Panc1 (cell line): ENCODE results near the gene ARFRP1. TPM values are rescaled to one million over a fixed set of nuclear protein-coding genes. Genes with fewer than 3 reads are reported as not detected.
A peak's percentile ranks its signal among the peaks of the same experiment; 100 is the strongest.

ENCODE experiments used
- ATAC-seq: fragments of 200-7000 bp; cut with Tn5 transposase; 2 replicates; pipeline ENCODE4 v1.9.1; 2020; ENCODE audit warnings: mild to moderate bottlenecking, moderate library complexity
- BruUV-seq: library from RNA; stranded (reverse); fragments of 400-500 nt; replicated peaks from 2 replicates; lab custom pipeline; 2021; lab: Mats Ljungman, UMichigan
- CTCF ChIA-PET: fragments of 300-600 bp; sonication (Branson Sonifier 250); formaldehyde crosslinking; loops from one replicate; lab custom pipeline; 2022; ENCODE audit warnings: antibody characterized with exemption; lab: Charles Lee
- POLR2A ChIA-PET: fragments of 300-600 bp; sonication (Branson Sonifier 250); formaldehyde crosslinking; loops from one replicate; lab custom pipeline; 2022; ENCODE audit warnings: antibody characterized with exemption; lab: Charles Lee
- DNase-seq: peaks from one replicate; pipeline ENCODE4 v3.0.0-alpha.2; 2010; ENCODE audit warnings: low read depth, low spot score
- H3K27ac ChIP-seq: 2 replicates; pipeline ENCODE4 v1.5.1; 2011; ENCODE audit warnings: mild to moderate bottlenecking, low read length, inconsistent platforms
- H3K27me3 ChIP-seq: fragments of 200-500 bp; sonication (Bioruptor generic); 2 replicates; pipeline ENCODE4 v1.6.0; 2014; ENCODE audit warnings: low read length, inconsistent platforms; ENCODE audit not compliant: control insufficient read depth, insufficient read depth
- H3K36me3 ChIP-seq: fragments of 200-500 bp; sonication (Bioruptor generic); 2 replicates; pipeline ENCODE4 v1.5.1; 2014; ENCODE audit warnings: inconsistent platforms, mild to moderate bottlenecking, low read length, moderate library complexity; ENCODE audit not compliant: control insufficient read depth, insufficient read depth
- H3K4me1 ChIP-seq: 2 replicates; pipeline ENCODE4 v1.5.1; 2011; ENCODE audit warnings: inconsistent platforms, mild to moderate bottlenecking, low read length, moderate library complexity; ENCODE audit not compliant: control insufficient read depth, insufficient read depth
- H3K4me3 ChIP-seq, 2 experiments: 2 replicates each; pipeline ENCODE4 v1.5.1; 2011 to 2012; ENCODE audit warnings: low read depth in 2 of 2, low read length in 2 of 2, mild to moderate bottlenecking in 2 of 2, inconsistent platforms in 1 of 2, moderate library complexity in 1 of 2
- H3K9me3 ChIP-seq: fragments of 200-500 bp; sonication (Bioruptor generic); 2 replicates; pipeline ENCODE4 v1.5.1; 2014; ENCODE audit warnings: low read depth, mild to moderate bottlenecking, inconsistent platforms, low read length, moderate library complexity; ENCODE audit not compliant: control insufficient read depth, insufficient read depth
- POLR2AphosphoS5 ChIP-seq: IDR thresholded peaks from 2 replicates; pipeline ENCODE4 v1.6.1; 2012; ENCODE audit warnings: mild to moderate bottlenecking, low read depth, low read length, moderate library complexity
- SIN3A ChIP-seq: IDR thresholded peaks from 2 replicates; pipeline ENCODE4 v1.6.1; 2012; ENCODE audit warnings: low read depth, mild to moderate bottlenecking, low read length, moderate library complexity, borderline replicate concordance; ENCODE audit not compliant: insufficient read depth
- TCF7L2 ChIP-seq: IDR thresholded peaks from 2 replicates; pipeline ENCODE4 v1.6.1; 2011; ENCODE audit warnings: mild to moderate bottlenecking, low read depth, low read length, inconsistent platforms
- in situ Hi-C: cut with HindIII; loops from 2 replicates; pipeline ENCODE4 v1.10.0; 2016; ENCODE audit warnings: low sequenced_read_pairs, low pct_unique_long_range_greater_than_20kb
- intact Hi-C: fragments of 100-400 bp; cut with micrococcal nuclease; formaldehyde crosslinking; loops from one replicate; pipeline ENCODE4 v1.10.0; 2022; ENCODE audit not compliant: unreplicated experiment
- total RNA-seq: library from RNA; stranded (reverse); gene quantifications from one replicate; pipeline ENCODE4 v1.2.1, GENCODE V29; 2021; ENCODE audit not compliant: unreplicated experiment
- TF ChIP-seq, protein P1 (sequence below): fragments of 450-650 bp; IDR thresholded peaks from 2 replicates; pipeline ENCODE4 v1.5.1; 2017; ENCODE audit warnings: mild to moderate bottlenecking
- TF ChIP-seq, protein P2 (sequence below), 2 experiments: IDR thresholded peaks; 2 replicates each; pipeline ENCODE4 v1.6.1; 2011 to 2012; ENCODE audit warnings: low read depth in 2 of 2, control low read depth in 1 of 2, low read length in 1 of 2, mild to moderate bottlenecking in 1 of 2, moderate library complexity in 1 of 2; ENCODE audit not compliant: insufficient read depth in 1 of 2

The ARFRP1 gene
- total RNA-seq, 1 experiment from 2014 or later: 57.9 TPM

- intact Hi-C loops (no loop called here), in situ Hi-C loops (no loop called here)
- DNase-seq (no peak), ATAC-seq (no peak)
- Histone ChIP-seq H3K9me3 (no peaks in the 10 kb centered on the region), H3K27me3 (no peaks in the 10 kb centered on the region), H3K36me3 (no peaks in the 10 kb centered on the region), H3K4me1 (peaks cover 28% of the 10 kb centered on the region), H3K27ac (no peak overlapping the region), H3K4me3 (no peak overlapping the region)
- BruUV-seq: no TSS peak
- POLR2A ChIA-PET: no interaction called here
- CTCF ChIA-PET: no interaction called here
- TF ChIP-seq TCF7L2 (no peak), POLR2AphosphoS5 (no peak), SIN3A (no peak)
- TF ChIP-seq, protein P1, sequence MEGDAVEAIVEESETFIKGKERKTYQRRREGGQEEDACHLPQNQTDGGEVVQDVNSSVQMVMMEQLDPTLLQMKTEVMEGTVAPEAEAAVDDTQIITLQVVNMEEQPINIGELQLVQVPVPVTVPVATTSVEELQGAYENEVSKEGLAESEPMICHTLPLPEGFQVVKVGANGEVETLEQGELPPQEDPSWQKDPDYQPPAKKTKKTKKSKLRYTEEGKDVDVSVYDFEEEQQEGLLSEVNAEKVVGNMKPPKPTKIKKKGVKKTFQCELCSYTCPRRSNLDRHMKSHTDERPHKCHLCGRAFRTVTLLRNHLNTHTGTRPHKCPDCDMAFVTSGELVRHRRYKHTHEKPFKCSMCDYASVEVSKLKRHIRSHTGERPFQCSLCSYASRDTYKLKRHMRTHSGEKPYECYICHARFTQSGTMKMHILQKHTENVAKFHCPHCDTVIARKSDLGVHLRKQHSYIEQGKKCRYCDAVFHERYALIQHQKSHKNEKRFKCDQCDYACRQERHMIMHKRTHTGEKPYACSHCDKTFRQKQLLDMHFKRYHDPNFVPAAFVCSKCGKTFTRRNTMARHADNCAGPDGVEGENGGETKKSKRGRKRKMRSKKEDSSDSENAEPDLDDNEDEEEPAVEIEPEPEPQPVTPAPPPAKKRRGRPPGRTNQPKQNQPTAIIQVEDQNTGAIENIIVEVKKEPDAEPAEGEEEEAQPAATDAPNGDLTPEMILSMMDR: no peak
- TF ChIP-seq, protein P2, sequence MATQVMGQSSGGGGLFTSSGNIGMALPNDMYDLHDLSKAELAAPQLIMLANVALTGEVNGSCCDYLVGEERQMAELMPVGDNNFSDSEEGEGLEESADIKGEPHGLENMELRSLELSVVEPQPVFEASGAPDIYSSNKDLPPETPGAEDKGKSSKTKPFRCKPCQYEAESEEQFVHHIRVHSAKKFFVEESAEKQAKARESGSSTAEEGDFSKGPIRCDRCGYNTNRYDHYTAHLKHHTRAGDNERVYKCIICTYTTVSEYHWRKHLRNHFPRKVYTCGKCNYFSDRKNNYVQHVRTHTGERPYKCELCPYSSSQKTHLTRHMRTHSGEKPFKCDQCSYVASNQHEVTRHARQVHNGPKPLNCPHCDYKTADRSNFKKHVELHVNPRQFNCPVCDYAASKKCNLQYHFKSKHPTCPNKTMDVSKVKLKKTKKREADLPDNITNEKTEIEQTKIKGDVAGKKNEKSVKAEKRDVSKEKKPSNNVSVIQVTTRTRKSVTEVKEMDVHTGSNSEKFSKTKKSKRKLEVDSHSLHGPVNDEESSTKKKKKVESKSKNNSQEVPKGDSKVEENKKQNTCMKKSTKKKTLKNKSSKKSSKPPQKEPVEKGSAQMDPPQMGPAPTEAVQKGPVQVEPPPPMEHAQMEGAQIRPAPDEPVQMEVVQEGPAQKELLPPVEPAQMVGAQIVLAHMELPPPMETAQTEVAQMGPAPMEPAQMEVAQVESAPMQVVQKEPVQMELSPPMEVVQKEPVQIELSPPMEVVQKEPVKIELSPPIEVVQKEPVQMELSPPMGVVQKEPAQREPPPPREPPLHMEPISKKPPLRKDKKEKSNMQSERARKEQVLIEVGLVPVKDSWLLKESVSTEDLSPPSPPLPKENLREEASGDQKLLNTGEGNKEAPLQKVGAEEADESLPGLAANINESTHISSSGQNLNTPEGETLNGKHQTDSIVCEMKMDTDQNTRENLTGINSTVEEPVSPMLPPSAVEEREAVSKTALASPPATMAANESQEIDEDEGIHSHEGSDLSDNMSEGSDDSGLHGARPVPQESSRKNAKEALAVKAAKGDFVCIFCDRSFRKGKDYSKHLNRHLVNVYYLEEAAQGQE (IDR thresholded peaks at IDR 0.05; ENCODE audit: insufficient read depth in 1 of 2, low read depth in 2 of 2, low read length in 1 of 2): no peak
These were observed 14.6 kb downstream of the ARFRP1 start for GRCh38 chr20:63693083-63693732.

GRCh38 chr20:63692436-63693082 lies 15.2 kb downstream of the ARFRP1 start:
- intact Hi-C loops (no loop called here), in situ Hi-C loops (no loop called here)
- no peak overlapping the region for H3K4me3 ChIP-seq
- ChIA-PET POLR2A (no interaction called here), CTCF (no interaction called here)
- H3K4me1 ChIP-seq: peaks cover 26% of the 10 kb centered on the region
- H3K36me3 ChIP-seq: no peaks in the 10 kb centered on the region
- ATAC-seq (peak; percentile 40), DNase-seq (no peak)
- BruUV-seq: no TSS peak
- no peaks in the 10 kb centered on the region for H3K27me3 ChIP-seq
- no peaks in the 10 kb centered on the region for H3K9me3 ChIP-seq
- TF ChIP-seq POLR2AphosphoS5: no peak
- TF ChIP-seq, protein P2 (IDR thresholded peaks at IDR 0.05; ENCODE audit: insufficient read depth in 1 of 2, low read depth in 2 of 2, low read length in 1 of 2): 0 out of 4 replicates have a peak, but pooled peaks of 1 of the 2 experiments have one; percentile 13
- no peak for TF ChIP-seq SIN3A
- TF ChIP-seq, protein P1: no peak
- no peak for TF ChIP-seq TCF7L2
- H3K27ac ChIP-seq: 0 out of 2 replicates have a peak overlapping the region, but pooled peaks have one; percentile 34
